ENCODE results near the gene EPHB3.
A peak's percentile ranks its signal among the peaks of the same experiment; 100 is the strongest.

The EPHB3 gene

GRCh38 chr3:184523825-184524615, 37.6 kb upstream of the EPHB3 start:
- TF ChIP-seq CEBPB (IDR thresholded peaks at IDR 0.05) (no peak), TEAD4 (IDR thresholded peaks at IDR 0.05) (no peak), NFIC (IDR thresholded peaks at IDR 0.05) (no peak), CREB1 (IDR thresholded peaks at IDR 0.05; ENCODE audit: low read depth) (no peak), EP300 (IDR thresholded peaks at IDR 0.05; ENCODE audit: borderline replicate concordance) (no peak), FOXM1 (IDR thresholded peaks at IDR 0.05; ENCODE audit: borderline replicate concordance, low read depth) (no peak)

GRCh38 chr3:184524981-184525336, 36.6 kb upstream of the EPHB3 start:
- TF ChIP-seq TEAD4 (IDR thresholded peaks at IDR 0.05) (no peak), MAX (IDR thresholded peaks at IDR 0.05) (no peak)

GRCh38 chr3:184525337-184526087, 36.1 kb upstream of the EPHB3 start:
- TF ChIP-seq TEAD4 (IDR thresholded peaks at IDR 0.05) (no peak), RAD21 (IDR thresholded peaks at IDR 0.05; ENCODE audit: low read depth) (no peak), TAF1 (IDR thresholded peaks at IDR 0.05; ENCODE audit: low read depth) (no peak), ZBTB7A (IDR thresholded peaks at IDR 0.05; ENCODE audit: low read depth) (peak; percentile 60), EGR1 (IDR thresholded peaks at IDR 0.05) (no peak)
- TF ChIP-seq, protein P1, sequence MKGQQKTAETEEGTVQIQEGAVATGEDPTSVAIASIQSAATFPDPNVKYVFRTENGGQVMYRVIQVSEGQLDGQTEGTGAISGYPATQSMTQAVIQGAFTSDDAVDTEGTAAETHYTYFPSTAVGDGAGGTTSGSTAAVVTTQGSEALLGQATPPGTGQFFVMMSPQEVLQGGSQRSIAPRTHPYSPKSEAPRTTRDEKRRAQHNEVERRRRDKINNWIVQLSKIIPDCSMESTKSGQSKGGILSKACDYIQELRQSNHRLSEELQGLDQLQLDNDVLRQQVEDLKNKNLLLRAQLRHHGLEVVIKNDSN (IDR thresholded peaks at IDR 0.05) = no peak
- TF ChIP-seq, protein P2, sequence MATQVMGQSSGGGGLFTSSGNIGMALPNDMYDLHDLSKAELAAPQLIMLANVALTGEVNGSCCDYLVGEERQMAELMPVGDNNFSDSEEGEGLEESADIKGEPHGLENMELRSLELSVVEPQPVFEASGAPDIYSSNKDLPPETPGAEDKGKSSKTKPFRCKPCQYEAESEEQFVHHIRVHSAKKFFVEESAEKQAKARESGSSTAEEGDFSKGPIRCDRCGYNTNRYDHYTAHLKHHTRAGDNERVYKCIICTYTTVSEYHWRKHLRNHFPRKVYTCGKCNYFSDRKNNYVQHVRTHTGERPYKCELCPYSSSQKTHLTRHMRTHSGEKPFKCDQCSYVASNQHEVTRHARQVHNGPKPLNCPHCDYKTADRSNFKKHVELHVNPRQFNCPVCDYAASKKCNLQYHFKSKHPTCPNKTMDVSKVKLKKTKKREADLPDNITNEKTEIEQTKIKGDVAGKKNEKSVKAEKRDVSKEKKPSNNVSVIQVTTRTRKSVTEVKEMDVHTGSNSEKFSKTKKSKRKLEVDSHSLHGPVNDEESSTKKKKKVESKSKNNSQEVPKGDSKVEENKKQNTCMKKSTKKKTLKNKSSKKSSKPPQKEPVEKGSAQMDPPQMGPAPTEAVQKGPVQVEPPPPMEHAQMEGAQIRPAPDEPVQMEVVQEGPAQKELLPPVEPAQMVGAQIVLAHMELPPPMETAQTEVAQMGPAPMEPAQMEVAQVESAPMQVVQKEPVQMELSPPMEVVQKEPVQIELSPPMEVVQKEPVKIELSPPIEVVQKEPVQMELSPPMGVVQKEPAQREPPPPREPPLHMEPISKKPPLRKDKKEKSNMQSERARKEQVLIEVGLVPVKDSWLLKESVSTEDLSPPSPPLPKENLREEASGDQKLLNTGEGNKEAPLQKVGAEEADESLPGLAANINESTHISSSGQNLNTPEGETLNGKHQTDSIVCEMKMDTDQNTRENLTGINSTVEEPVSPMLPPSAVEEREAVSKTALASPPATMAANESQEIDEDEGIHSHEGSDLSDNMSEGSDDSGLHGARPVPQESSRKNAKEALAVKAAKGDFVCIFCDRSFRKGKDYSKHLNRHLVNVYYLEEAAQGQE (IDR thresholded peaks at IDR 0.05; ENCODE audit: low read depth) = no peak

DNA sequence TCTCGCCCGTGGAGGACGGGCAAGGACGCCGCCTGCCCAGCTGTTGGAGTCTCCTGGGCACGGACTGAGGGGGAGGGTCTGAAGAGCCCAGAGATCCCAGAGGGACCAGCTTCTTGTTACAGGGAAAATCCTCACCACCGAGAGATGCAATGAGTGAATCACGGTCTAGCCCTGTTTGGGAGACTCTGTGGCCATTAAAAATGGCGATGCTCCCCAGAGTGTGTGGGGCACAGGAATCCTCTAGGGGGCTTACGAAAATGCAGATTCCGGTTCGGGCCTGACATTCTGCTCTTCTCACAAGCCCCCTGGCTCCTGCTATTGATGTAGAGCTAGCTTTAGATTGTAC, 35.5 kb upstream of the EPHB3 start:
- TF ChIP-seq RAD21 (IDR thresholded peaks at IDR 0.05; ENCODE audit: low read depth) = no peak
- no peak for TF ChIP-seq FOXM1 (IDR thresholded peaks at IDR 0.05; ENCODE audit: borderline replicate concordance, low read depth)

- TF ChIP-seq EGR1 (IDR thresholded peaks at IDR 0.05) (no peak), CREB1 (IDR thresholded peaks at IDR 0.05; ENCODE audit: low read depth) (no peak), CEBPB (IDR thresholded peaks at IDR 0.05) (no peak), YY1 (IDR thresholded peaks at IDR 0.05; ENCODE audit: low read depth) (no peak), TEAD4 (IDR thresholded peaks at IDR 0.05) (no peak), TAF1 (IDR thresholded peaks at IDR 0.05; ENCODE audit: low read depth) (no peak), TCF12 (IDR thresholded peaks at IDR 0.05; ENCODE audit: low read depth) (no peak), NFIC (IDR thresholded peaks at IDR 0.05) (no peak), EP300 (IDR thresholded peaks at IDR 0.05; ENCODE audit: borderline replicate concordance) (no peak), RAD21 (IDR thresholded peaks at IDR 0.05; ENCODE audit: low read depth) (no peak), MAX (IDR thresholded peaks at IDR 0.05) (no peak)
- TF ChIP-seq, protein P1 (IDR thresholded peaks at IDR 0.05) = no peak
Observed at GRCh38 chr3:184531626-184532280, 29.8 kb upstream of the EPHB3 start.

DNA sequence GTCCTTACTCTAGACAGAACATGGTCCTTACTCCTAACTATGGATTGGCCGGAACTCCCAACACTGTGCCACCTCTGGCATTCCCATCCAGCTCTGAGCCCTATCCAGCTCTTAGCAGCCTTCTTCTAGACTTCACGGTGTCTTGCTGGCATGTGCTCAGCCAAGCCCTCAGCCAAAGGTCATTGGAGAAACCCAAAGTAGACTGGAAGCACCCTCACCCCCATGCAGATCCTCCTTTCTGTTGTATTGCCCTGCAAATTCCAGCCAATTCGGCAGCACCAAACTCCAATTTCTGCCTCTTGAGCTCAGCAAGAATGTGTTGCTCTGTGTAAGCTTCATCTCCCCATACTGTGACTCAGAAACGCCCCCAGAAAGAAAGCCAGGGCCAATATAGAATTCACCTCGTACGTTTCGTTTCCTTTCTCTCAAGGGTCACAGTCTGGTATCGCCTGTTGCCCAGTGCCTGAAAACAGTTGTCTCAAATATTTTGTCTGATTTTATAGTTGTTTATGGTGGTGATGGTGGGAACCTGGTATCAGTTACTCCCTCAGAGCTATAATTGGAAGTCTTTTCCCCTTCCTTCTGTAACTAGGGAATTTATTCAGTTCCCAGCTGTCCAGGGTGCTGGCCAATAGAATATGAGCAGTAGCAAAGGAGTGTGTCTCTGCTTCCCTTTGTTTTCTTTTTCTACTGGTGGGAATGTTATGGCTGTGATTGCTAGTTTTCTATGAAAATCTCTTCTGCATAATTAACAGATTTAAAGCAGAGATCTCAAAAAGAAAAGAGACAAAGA, 28.4 kb upstream of the EPHB3 start:
- no peak for TF ChIP-seq EP300 (IDR thresholded peaks at IDR 0.05; ENCODE audit: borderline replicate concordance)
- TF ChIP-seq, protein P2 (IDR thresholded peaks at IDR 0.05; ENCODE audit: low read depth) = peak; percentile 64
- TF ChIP-seq CEBPB (IDR thresholded peaks at IDR 0.05) = no peak
- no peak for TF ChIP-seq FOXM1 (IDR thresholded peaks at IDR 0.05; ENCODE audit: borderline replicate concordance, low read depth)
